Adrenal gland (tissue), 12 donors: ENCODE measurements around the gene EEF1E1. TPM values are rescaled to one million over a fixed set of nuclear protein-coding genes. Genes with fewer than 3 reads are reported as not detected.

ENCODE experiments used
- DNase-seq, 7 donors: peaks; one replicate each; pipeline ENCODE4 v3.0.0-alpha.2; 2019 to 2020
- H3K27ac ChIP-seq, 5 donors: fragments of 200-600 bp; sonication (generic) in 4 of 5; 1 replicate in 3 of 5; 2 replicates in 2 of 5; pipeline versions ENCODE4 v1.5.1 to v1.8.0; 2016 to 2020; ENCODE audit warnings: mild to moderate bottlenecking in 1 of 5
- H3K27me3 ChIP-seq: fragments of 200-600 bp; 2 replicates; pipeline ENCODE4 v1.8.0; 2021
- H3K36me3 ChIP-seq, 2 donors: fragments of 200-600 bp; replicated peaks in 1 of 2; 1 replicate in 1 of 2; 2 replicates in 1 of 2; pipeline versions ENCODE4 v1.5.1 to v1.8.0; 2018 to 2022
- H3K4me1 ChIP-seq, 2 donors: fragments of 200-600 bp; replicated peaks in 1 of 2; 1 replicate in 1 of 2; 2 replicates in 1 of 2; pipeline versions ENCODE4 v1.5.1 to v1.8.0; 2018 to 2021
- H3K4me3 ChIP-seq, 4 donors: fragments of 200-600 bp; sonication (generic) in 3 of 4; one replicate each; pipeline ENCODE4 v1.5.1; 2016 to 2018
- H3K9me3 ChIP-seq, 3 donors: fragments of 200-600 bp; sonication (generic) in 1 of 3; replicated peaks in 1 of 3; 1 replicate in 2 of 3; 2 replicates in 1 of 3; pipeline versions ENCODE4 v1.5.1 to v1.8.0; 2016 to 2021
- POLR2A ChIP-seq, 2 donors: fragments of 450-650 bp; IDR thresholded peaks; one replicate each; pipeline ENCODE4 v1.6.1; 2017; ENCODE audit warnings: antibody characterized with exemption in 2 of 2, mild to moderate bottlenecking in 2 of 2, moderate library complexity in 1 of 2
- whole genome bisulfite sequencing, 4 donors: extraction: QIAGEN DNeasy Blood & Tissue Kit in 2 of 4; methylation state at CpG; one replicate each; pipeline versions ENCODE4 v1.1.5 to v1.1.7; 2013 to 2017; 5-methylcytosine and 5-hydroxymethylcytosine counted together
- intact Hi-C, 2 donors: fragments of 100-400 bp; cut with DNase I; formaldehyde crosslinking; loops; one replicate each; pipeline versions ENCODE4 v1.14.1 to v1.15.0; 2022 to 2023
- polyA plus RNA-seq, 3 donors: library from polyadenylated mRNA; stranded (reverse); fragments of 200-250 nt in 2 of 3; fragments of 350-450 nt in 1 of 3; fragmentation: Illumina TruSeq in 1 of 3; extraction: RNeasy Lipid Tissue Mini Kit (QIAGEN cat#74804) in 1 of 3; gene quantifications; one replicate each; pipeline ENCODE4 v1.2.3, GENCODE V29; 2013 to 2014
- total RNA-seq, 9 donors: library from RNA; depleted of rRNA in 4 of 9; stranded (reverse); fragments of >200 nt in 4 of 9; fragments of 120-200 nt in 1 of 9; fragmentation: NEBNext Ultra II Directional in 1 of 9; extraction: Animal tissue kit (Norgen Biotek cat#: 25700) in 1 of 9; gene quantifications; one replicate each; pipeline versions ENCODE4 v1.1.0 to v1.2.4, GENCODE V29; 2013 to 2023
- TF ChIP-seq, protein P1 (sequence below), 6 experiments: fragments of 450-650 bp in 4 of 6; fragments of 200-600 bp in 2 of 6; sonication (generic) in 1 of 6; IDR thresholded peaks; 1 replicate in 5 of 6; 2 replicates in 1 of 6; pipeline versions ENCODE4 v1.5.1 to v1.8.0; 2016 to 2021; ENCODE audit warnings: antibody characterized with exemption in 6 of 6, mild to moderate bottlenecking in 2 of 6, moderate library complexity in 1 of 6
- donor health status: healthy with polysubstance abuse.
- donor health status: Bipolar disorder and iron deficiency.
- donor health status: DM: yes; HTN: yes; CAD: no.
- donor health status: DM: no; HTN: no; CAD: no.
- donor health status: DM: no; HTN: no; CAD: no.
- donor health status: DM: yes; HTN: yes; CAD: no.

The EEF1E1 gene
- total and polyA plus RNA-seq, 12 donors: 18.1 to 95.8 (median 31.8) TPM

DNA sequence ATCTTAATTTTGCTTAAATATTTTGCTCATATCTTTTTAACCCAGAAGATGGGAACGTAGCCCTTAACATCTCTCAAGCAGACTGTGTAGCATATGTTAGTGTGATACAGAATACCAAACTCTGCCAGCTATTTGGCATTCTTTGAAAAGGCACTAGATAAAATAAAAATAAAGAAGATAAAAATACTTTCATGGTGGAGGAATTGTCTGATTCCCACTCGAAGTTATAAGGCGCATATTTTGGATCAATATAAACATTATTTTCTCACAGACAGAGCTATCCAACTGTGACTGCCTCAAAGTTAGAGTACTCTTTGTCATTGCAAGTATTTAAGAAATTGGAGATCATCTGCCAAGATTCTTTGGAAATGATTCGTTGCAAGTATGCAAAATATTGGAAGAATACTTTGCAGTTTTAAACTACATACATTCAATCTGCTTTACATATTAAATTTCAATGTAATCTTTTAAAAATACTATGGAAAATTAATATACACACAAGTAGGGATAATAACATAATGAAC lies 10.8 kb upstream of the EEF1E1 start:
- H3K9me3 ChIP-seq: no peaks in the 10 kb centered on the region
- intact Hi-C loops: no loop called here
- no peak overlapping the region for H3K27ac ChIP-seq
- no peak for DNase-seq
- H3K4me3 ChIP-seq: no peak overlapping the region
- no peaks in the 10 kb centered on the region for H3K4me1 ChIP-seq
- H3K27me3 ChIP-seq: no peaks in the 10 kb centered on the region
- WGBS, 4 donors: 54 to 67% (median 64%) methylated on average over 4 of the region's 4 CpGs
- no peaks in the 10 kb centered on the region for H3K36me3 ChIP-seq
- TF ChIP-seq, protein P1, sequence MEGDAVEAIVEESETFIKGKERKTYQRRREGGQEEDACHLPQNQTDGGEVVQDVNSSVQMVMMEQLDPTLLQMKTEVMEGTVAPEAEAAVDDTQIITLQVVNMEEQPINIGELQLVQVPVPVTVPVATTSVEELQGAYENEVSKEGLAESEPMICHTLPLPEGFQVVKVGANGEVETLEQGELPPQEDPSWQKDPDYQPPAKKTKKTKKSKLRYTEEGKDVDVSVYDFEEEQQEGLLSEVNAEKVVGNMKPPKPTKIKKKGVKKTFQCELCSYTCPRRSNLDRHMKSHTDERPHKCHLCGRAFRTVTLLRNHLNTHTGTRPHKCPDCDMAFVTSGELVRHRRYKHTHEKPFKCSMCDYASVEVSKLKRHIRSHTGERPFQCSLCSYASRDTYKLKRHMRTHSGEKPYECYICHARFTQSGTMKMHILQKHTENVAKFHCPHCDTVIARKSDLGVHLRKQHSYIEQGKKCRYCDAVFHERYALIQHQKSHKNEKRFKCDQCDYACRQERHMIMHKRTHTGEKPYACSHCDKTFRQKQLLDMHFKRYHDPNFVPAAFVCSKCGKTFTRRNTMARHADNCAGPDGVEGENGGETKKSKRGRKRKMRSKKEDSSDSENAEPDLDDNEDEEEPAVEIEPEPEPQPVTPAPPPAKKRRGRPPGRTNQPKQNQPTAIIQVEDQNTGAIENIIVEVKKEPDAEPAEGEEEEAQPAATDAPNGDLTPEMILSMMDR (IDR thresholded peaks at IDR 0.05): no peak
- TF ChIP-seq POLR2A (IDR thresholded peaks at IDR 0.05): no peak

DNA sequence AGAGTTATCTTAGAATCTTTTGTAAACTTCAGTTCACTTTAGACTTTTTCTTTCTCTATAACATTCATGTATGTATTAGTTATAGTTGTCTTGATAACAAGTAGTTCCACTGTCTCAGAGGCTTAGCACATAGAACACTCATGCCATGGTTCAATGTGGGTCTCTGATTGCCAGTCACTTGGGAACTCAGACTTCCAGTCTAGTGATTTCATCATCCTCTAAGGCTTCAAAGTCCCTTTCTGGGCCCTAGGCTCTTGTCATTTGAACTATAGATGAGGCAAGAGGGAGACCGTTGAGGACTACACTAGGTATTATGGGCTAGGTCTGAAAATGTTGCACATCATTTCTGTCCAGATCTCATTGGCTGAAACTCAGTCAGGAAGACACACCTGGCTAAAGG lies 8.4 kb upstream of the EEF1E1 start:
- intact Hi-C loops: no loop called here
- Histone ChIP-seq H3K27me3 (no peaks in the 10 kb centered on the region), H3K4me3 (no peak overlapping the region), H3K4me1 (no peaks in the 10 kb centered on the region), H3K27ac (no peak overlapping the region), H3K9me3 (no peaks in the 10 kb centered on the region), H3K36me3 (no peaks in the 10 kb centered on the region)
- TF ChIP-seq POLR2A (IDR thresholded peaks at IDR 0.05): no peak
- TF ChIP-seq, protein P1 (IDR thresholded peaks at IDR 0.05): no peak
- 57 to 77% (median 71%) methylated on average over 1 of the region's 1 CpG for WGBS, 4 donors
- DNase-seq: no peak

DNA sequence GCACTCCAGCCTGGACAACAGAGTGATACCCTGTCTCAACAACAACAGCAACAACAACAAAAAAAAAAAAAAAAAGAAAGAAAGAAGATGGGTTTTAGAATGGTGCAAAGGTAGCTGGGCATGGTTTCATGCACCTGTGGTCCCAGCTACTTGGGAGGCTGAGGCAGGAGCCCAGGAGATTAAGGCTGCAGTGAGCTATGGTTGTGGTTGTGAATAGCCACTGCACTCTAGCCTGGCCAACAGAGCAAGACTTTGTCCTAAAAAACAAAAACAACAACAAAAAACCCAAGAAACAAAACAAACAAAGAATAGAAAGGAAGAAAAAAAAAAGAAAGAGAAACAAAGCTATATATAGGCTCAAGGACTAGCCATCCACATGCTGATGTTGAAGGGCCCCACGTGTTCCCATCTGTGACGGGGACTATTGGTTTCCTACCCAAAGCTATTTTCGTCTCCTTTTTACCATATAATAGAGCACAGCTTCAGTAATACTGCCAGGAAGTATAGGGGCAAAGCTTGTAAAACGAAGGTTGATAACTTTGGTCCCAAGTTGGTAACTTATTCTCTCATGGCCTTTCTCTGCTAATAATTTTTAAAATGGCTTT lies 7.9 kb upstream of the EEF1E1 start:
- DNase-seq: no peak
- Histone ChIP-seq H3K4me1 (no peaks in the 10 kb centered on the region), H3K27me3 (no peaks in the 10 kb centered on the region), H3K9me3 (no peaks in the 10 kb centered on the region), H3K4me3 (no peak overlapping the region), H3K36me3 (no peaks in the 10 kb centered on the region), H3K27ac (no peak overlapping the region)
- no peak for TF ChIP-seq POLR2A (IDR thresholded peaks at IDR 0.05)
- TF ChIP-seq, protein P1 (IDR thresholded peaks at IDR 0.05): no peak
- intact Hi-C loops: no loop called here
- WGBS, 4 donors: 41 to 51% (median 49%) methylated on average over 4 of the region's 4 CpGs

DNA sequence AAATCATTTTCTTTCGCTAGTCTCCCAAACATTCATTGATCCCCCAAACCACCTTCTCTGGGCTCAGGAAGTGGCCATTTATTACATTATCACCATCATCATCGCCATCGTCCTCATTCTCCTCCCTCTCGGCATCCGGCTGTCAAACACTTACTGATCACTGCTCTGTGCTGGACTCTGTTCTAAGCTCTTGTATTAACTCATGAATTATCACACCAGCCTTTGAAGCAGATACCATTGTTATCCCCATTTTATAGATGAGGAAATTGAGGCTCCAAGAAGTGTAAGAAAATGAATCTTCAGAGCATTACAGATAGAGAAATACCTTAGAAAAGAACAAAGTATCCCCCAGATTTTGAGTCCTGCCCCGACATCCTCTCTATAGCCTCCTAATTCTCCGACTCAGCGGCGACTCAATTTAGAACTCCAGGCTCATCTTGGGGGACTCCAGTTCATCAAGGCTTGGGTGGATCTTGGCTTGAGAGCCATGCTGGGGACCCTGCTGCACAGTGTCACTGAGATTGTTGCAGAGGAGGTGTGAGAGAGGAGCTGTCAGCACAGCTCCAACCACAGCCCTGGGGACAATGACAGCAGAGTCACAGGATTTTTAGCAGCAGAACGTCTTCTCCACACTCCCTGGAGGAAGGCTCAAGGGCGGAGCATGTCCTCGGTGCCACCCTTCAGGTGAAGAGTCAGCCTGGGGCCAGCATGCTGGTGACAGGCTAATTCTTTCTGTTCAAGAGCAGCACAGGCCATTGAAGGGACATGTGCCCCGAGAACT lies 6.6 kb upstream of the EEF1E1 start:
- Histone ChIP-seq H3K4me1 (no peaks in the 10 kb centered on the region), H3K27ac (no peak overlapping the region), H3K36me3 (no peaks in the 10 kb centered on the region), H3K27me3 (no peaks in the 10 kb centered on the region), H3K4me3 (no peak overlapping the region), H3K9me3 (no peaks in the 10 kb centered on the region)
- intact Hi-C loops: no loop called here
- TF ChIP-seq POLR2A (IDR thresholded peaks at IDR 0.05): no peak
- TF ChIP-seq, protein P1 (IDR thresholded peaks at IDR 0.05): no peak
- no peak for DNase-seq
- WGBS, 4 donors: 72 to 83% (median 78%) methylated on average over 10 to 13 of the region's 13 CpGs
